Transverse colon (tissue), 3 donors: ENCODE data around the gene ALKBH8.

ENCODE experiments used
- EP300 ChIP-seq: sonication (generic); formaldehyde crosslinking; IDR thresholded peaks from one replicate; pipeline ENCODE4 v1.6.1; 2017; ENCODE audit warnings: antibody characterized with exemption, low read depth
- TF ChIP-seq, protein P1 (sequence below), 5 experiments: fragments of 200-600 bp in 3 of 5; fragments of 450-650 bp in 2 of 5; sonication (generic) in 3 of 5; IDR thresholded peaks; 1 replicate in 2 of 5; 2 replicates in 3 of 5; pipeline ENCODE4 v1.5.1; 2016 to 2017; ENCODE audit warnings: antibody characterized with exemption in 5 of 5, inconsistent platforms in 3 of 5, mild to moderate bottlenecking in 2 of 5, moderate library complexity in 1 of 5

DNA sequence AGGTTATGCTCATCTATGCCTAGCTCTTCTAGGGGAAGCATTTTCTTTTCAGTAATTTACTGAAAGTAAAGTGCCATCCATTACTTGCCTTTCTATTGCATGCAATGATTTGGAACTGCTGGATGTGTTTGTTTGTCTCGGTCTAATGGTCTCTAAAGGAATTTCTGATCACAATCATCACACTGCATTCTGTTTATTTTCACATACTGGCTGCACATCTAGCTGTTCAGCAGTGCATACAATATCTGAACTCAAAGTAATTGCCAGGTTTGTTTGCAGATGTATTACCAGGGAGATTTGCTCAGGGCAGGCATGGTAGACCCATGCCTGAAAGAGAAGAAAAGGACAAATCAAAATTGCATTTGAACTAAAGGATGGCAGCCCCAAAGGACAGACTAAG is 71.5 kb downstream of the ALKBH8 start:
- TF ChIP-seq, protein P1, sequence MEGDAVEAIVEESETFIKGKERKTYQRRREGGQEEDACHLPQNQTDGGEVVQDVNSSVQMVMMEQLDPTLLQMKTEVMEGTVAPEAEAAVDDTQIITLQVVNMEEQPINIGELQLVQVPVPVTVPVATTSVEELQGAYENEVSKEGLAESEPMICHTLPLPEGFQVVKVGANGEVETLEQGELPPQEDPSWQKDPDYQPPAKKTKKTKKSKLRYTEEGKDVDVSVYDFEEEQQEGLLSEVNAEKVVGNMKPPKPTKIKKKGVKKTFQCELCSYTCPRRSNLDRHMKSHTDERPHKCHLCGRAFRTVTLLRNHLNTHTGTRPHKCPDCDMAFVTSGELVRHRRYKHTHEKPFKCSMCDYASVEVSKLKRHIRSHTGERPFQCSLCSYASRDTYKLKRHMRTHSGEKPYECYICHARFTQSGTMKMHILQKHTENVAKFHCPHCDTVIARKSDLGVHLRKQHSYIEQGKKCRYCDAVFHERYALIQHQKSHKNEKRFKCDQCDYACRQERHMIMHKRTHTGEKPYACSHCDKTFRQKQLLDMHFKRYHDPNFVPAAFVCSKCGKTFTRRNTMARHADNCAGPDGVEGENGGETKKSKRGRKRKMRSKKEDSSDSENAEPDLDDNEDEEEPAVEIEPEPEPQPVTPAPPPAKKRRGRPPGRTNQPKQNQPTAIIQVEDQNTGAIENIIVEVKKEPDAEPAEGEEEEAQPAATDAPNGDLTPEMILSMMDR (IDR thresholded peaks at IDR 0.05): no peak
- TF ChIP-seq EP300: no peak
